ENCODE measurements around the gene PDE6B.

- TF ChIP-seq CTCF (optimal IDR thresholded peaks at IDR 0.05 in 1 of 3, IDR thresholded peaks at IDR 0.05 in 1 of 3, conservative IDR thresholded peaks at IDR 0.05 in 1 of 3; ENCODE audit: extremely low read depth in 1 of 3, insufficient read depth in 2 of 3, low read length in 3 of 3) (no peak), EZH2 (IDR thresholded peaks at IDR 0.05; ENCODE audit: low read length) (no peak)
Observed at GRCh38 chr4:717601-718320, 92.4 kb downstream of the PDE6B start.

Measured in keratinocyte (primary cell).